IPS-18c (cell line): ENCODE measurements around the gene FETUB.
"Not testable (repeated sequence)": the region's sequence is repeated elsewhere in the genome, so short reads cannot be mapped to it uniquely, and the experiment has no call there.

ENCODE experiments used
- H3K4me3 ChIP-seq: 2 replicates; pipeline ENCODE4 v1.7.0; 2013; ENCODE audit warnings: low read depth, mild to moderate bottlenecking, low read length, moderate library complexity; ENCODE audit not compliant: insufficient read depth
- H3K9me3 ChIP-seq: one replicate; pipeline ENCODE4 v1.6.1; 2013; ENCODE audit warnings: mild to moderate bottlenecking, low read length, moderate library complexity; ENCODE audit not compliant: control insufficient read depth, insufficient read depth

The FETUB gene

GRCh38 chr3:186686475-186686874 lies 46.3 kb downstream of the FETUB start:
- not testable (repeated sequence) for H3K9me3 ChIP-seq, H3K4me3 ChIP-seq

- peaks cover 3% of the 10 kb centered on the region for H3K9me3 ChIP-seq
- H3K4me3 ChIP-seq = no peak overlapping the region
These were observed 47.0 kb downstream of the FETUB start for GRCh38 chr3:186687120-186687651.

GRCh38 chr3:186690304-186690703 lies 50.1 kb downstream of the FETUB start:
- not testable (repeated sequence) for H3K4me3 ChIP-seq, H3K9me3 ChIP-seq

GRCh38 chr3:186691676-186692075 lies 51.5 kb downstream of the FETUB start:
- Histone ChIP-seq H3K4me3 (no peak overlapping the region), H3K9me3 (no peaks in the 10 kb centered on the region)

- Histone ChIP-seq H3K4me3 (no peak overlapping the region), H3K9me3 (no peaks in the 10 kb centered on the region)
These were observed 53.6 kb downstream of the FETUB start for GRCh38 chr3:186693843-186694242.

GRCh38 chr3:186694288-186695032 lies 54.3 kb downstream of the FETUB start:
- no peaks in the 10 kb centered on the region for H3K9me3 ChIP-seq
- no peak overlapping the region for H3K4me3 ChIP-seq

GRCh38 chr3:186696522-186696921 lies 56.3 kb downstream of the FETUB start:
- Histone ChIP-seq H3K4me3 (no peak overlapping the region), H3K9me3 (no peaks in the 10 kb centered on the region)

GRCh38 chr3:186697510-186697909 lies 57.3 kb downstream of the FETUB start:
- no peaks in the 10 kb centered on the region for H3K9me3 ChIP-seq

GRCh38 chr3:186700267-186700666 lies 60.1 kb downstream of the FETUB start:
- H3K9me3 ChIP-seq = no peaks in the 10 kb centered on the region
- H3K4me3 ChIP-seq = no peak overlapping the region

More at GRCh38 chr3:186697510-186697909, 57.3 kb downstream of the FETUB start:
- H3K4me3 ChIP-seq = no peak overlapping the region

- not testable (repeated sequence) for H3K9me3 ChIP-seq, H3K4me3 ChIP-seq
These were observed 62.3 kb downstream of the FETUB start for GRCh38 chr3:186702451-186702850.
